Stimulated activated CD8-positive, alpha-beta memory T cell treated with anti-CD3 and anti-CD28 coated beads, Interleukin-12 subunit alpha, Interleukin-12 subunit beta, amount 100 ng/mL, for 4 hours (primary cell): ENCODE data around the gene AQP10.
"Not testable (repeated sequence)": the region's sequence is repeated elsewhere in the genome, so short reads cannot be mapped to it uniquely, and the experiment has no call there.

Experiments used
- DNase-seq: peaks from one replicate; pipeline ENCODE4 v3.0.0-alpha.2; 2020; ENCODE audit warnings: low read depth

Gene AQP10, protein sequence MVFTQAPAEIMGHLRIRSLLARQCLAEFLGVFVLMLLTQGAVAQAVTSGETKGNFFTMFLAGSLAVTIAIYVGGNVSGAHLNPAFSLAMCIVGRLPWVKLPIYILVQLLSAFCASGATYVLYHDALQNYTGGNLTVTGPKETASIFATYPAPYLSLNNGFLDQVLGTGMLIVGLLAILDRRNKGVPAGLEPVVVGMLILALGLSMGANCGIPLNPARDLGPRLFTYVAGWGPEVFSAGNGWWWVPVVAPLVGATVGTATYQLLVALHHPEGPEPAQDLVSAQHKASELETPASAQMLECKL

DNA sequence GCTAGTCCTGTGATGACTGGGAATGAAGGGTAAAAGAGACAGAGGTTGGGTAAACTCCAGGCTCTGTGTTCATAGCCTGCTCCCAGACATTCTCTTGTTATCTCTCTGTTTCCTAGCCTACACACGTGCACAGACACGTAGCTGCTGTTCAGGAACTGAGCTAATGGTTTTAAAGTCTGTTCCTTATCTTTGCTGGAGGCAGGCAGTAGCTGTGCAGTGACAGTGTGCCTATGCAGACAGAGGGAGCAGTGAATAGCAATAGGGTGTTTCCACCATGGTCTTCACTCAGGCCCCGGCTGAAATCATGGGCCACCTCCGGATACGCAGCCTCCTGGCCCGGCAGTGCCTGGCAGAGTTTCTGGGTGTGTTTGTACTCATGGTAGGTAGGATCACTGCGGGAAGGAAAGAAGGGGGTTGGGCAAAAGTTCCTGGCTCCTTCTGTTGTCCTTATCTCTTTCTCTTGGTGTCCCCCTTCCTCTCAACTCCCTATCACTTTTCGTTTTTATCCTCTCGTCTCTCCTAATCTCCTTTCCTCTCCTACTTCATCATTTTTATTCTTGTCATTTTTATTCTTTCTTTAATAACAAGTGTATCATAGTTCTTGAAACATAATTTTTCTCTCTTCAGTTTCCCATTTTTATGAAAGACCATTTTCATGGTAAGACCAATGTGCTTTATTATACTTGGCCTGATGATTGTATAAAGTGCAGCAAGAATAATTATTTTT lies at the start of gene AQP10:
AQP10 (plus strand) TSS at position 212 of the 727 bp plus-strand sequence; CDS start at position 275, 63 bp downstream.
- DNase-seq, result no peak

DNA sequence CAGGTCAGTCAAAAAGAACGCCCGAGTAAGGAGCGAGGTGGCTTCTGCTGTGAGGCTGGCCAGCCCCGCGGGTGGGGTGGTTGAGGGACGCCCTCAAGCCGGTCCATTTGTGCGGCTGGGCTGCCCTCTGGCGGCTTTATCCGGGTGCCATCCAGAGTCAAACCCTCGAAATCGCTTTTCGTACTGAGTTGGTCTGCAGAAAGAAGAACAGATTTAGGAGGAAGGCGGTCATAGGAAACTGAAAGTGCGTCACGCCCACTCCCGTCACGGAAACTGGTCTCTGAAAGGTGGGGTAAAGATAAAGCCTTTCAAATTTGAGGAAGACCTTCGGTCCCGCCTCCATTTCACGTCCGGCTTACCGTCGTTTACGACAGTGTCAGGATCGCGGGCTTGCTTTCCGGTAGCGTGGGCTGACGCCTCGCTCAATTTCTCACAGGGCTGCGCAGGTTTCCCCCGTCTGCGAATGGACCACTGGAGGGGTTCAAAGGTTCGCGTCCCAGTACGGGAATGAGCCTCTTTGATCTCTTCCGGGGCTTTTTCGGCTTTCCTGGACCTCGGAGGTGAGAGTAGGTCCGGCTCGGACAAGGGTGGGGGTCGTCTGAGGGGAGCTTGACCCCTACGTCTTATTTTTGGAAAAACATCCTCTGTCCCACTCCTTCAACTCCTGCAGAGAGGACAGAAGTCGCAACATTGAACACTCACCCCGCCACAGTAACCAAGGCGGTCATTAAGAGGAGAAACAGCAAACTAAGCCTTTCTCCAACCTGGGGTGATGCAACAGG lies 48.5 kb upstream of the AQP10 start, which contains the start of gene HAX1:
HAX1 (plus strand) TSS at position 413 of the 782 bp plus-strand sequence; CDS start at position 508, 95 bp downstream.
- peak; percentile 93 for DNase-seq

DNA sequence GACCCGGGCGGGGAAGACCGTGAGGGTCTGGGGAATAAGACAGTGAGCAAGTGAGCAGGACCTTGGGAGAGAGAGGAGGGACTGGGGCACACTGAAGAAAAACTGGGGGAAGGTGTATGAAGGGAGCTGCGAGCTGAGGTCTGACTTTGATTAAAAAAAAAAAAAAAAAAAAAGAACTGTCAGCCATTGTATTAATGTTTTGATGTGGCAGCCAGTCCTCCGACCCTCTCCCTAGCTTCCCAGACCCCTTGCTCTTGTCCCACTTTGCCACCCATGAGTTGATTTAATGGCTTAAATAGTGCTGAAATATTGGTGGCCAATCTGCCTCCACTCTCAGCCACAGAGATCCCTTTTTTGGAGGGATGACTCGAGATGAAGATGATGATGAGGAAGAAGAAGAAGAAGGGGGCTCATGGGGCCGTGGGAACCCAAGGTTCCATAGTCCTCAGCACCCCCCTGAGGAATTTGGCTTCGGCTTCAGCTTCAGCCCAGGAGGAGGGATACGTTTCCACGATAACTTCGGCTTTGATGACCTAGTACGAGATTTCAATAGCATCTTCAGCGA lies 47.8 kb upstream of the AQP10 start:
- no peak for DNase-seq

DNA sequence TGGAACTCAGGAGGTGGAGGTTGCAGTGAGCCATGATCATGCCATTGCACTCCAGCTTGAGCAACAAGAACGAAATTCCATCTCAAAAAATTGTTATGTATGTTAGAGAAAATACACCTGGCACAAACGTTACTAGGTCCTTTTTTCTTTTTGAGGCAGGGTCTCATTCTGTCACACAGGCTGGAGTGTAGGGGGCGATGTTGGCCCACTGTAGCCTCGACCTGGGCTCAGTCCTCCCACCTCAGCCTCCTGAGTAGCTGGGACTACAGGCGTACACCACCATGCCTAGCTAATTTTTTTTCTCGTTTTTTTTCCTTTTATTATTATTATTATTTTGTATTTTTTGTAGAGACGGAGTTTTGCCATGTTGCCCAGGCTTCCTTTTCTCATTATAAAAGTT lies 44.1 kb upstream of the AQP10 start:
- no peak for DNase-seq

DNA sequence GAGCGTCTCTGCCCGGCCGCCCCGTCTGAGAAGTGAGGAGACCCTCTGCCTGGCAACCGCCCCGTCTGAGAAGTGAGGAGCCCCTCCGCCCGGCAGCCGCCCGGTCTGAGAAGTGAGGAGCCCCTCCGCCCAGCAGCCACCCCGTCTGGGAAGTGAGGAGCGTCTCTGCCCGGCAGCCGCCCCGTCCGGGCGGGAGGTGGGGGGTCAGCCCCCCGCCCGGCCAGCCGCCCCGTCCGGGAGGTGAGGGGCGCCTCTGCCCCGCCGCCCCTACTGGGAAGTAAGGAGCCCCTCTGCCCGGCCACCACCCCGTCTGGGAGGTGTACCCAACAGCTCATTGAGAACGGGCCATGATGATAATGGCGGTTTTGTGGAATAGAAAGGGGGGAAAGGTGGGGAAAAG lies 33.3 kb upstream of the AQP10 start:
- not testable (repeated sequence) for DNase-seq

DNA sequence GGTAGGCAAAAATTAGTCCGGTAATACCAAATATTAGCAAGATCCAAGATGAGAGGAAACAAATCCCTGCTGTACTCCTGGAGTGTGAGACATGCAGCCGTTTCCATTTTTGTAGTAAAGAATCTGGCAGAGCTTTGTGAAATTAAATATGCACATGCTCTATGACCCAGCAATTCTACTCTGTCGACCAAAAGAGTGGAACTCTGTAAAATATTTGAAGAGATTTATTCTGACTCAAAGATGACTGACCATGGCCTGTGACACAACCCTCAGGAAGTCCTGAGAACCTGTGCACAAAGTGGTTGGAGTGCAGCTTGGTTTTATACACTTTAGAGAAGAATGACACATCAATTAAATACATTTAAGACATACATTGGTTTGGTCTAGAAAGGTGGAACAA lies 32.2 kb upstream of the AQP10 start:
- DNase-seq, result no peak

DNA sequence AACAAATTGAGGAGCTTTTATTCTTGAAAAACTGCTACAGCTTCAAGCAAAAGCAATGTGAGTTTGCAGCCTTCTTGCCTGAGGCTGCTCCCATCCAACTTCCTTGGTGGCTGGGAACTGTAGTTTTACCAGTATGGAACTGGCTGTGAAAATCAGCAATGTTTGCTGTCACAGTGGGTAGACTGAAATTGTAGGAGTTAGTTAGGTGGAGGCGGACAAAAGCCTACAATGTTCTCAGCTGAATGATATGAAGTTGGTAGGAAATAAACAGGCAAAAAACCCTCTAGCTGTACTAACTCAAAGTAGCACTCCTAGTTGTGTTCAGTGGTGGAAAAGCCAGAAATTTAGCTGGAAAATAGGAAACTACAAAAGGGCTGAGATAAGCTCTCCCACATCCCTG lies 30.0 kb upstream of the AQP10 start:
- DNase-seq, result no peak

DNA sequence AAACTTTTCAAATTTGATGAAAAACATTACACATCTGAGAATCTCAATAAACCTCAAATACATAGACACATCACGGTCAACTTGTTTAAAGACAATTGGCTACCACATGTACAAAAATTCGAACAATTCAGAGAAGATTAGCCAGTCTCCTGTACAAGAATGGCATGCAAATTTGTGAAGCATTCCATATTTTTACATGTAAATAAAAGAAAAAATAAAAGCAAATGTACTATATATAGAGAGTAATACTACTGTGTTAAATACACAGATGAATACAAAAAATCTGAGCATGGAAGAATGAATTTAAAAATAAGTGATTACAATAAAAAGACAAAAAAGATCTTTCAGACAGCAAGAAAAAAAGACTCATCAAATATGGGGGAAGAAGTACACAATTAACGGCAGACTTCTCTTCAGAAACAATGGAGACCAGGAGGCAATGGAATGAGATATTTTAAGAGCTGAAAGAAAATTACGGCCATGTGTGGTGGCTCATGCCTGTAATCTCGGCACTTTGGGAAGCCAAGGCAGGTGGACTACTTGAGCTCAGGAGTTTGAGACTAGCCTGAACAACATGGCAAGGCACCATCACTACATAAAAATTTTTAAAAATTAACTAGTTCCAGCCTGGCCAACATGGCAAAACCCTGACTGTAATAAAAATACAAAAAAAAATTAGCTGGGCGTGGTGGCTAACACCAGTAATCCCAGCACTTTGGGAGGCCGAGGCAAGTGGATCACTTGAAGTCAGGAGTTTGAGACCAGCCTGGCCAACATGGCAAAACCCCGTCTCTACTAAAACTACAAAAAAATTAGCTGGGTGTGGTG lies 25.3 kb upstream of the AQP10 start:
- DNase-seq, result no peak

DNA sequence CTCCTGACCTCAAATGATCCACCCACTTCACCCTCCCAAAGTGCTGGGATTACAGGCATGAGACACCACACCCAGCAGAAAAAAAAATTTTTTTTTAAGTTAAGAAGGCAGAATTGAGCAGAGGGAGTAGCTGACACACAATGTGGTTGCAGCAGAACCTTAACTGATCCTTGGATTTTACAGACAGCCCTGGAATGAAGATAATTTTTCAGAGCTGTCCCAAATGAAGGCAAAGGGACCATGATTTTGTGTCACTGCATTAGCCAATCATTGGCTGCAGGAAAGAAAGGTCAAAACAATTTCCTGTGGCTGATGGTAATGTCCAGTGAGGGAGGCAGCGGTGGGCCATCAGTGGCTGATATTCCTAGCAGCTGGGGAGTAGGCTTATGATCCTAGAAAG lies 19.3 kb upstream of the AQP10 start:
- no peak for DNase-seq

DNA sequence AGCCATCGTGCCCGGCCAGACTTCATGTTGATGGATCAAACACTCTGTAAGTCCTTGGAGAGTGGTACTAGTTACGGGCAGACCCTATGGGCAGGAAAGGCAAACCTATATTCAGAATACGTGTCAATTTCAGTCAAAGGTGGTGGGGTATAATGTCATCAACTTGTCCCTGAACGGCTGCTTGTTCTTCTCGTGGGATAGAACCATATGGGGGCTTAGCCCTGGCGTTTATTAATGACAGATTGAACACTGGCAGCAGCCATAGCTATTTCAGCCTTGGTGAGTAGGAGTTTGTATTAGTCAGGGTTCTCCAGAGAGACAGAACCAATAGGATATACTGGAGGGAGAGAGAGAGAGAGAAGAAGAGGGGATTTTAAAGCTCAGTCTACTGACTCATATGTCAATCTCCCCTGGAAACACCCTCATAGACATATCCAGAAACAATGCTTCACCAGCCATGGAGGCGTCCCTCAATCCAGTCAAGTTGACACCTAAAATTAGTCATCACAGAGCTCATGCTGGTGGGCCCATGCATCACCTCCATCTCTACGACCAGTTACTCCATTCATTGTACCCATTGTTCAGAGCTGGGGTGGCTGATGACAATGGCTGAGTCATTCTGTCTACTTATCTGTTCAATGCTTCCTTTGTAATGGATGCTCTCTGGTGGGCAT lies 16.1 kb upstream of the AQP10 start:
- DNase-seq, result no peak

DNA sequence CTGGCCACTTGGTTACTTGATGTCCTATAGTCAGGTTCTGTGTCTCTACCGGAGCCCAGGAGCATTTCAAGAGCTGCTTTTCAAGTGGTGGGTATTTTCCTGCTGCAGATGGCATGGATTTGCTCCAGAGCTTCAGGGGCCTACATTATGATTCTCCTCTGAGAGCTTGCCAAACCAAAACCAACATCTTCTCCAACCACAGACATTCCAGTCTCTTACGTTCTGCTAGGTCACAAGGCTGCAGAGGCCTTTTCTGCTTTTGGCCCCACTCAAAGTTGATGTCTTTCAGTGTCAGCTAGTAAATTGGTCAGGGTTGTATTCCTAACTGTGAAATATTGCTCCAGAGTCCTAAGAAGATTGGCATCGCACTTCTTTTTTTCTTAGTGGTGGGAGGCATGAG lies 14.7 kb upstream of the AQP10 start:
- no peak for DNase-seq

DNA sequence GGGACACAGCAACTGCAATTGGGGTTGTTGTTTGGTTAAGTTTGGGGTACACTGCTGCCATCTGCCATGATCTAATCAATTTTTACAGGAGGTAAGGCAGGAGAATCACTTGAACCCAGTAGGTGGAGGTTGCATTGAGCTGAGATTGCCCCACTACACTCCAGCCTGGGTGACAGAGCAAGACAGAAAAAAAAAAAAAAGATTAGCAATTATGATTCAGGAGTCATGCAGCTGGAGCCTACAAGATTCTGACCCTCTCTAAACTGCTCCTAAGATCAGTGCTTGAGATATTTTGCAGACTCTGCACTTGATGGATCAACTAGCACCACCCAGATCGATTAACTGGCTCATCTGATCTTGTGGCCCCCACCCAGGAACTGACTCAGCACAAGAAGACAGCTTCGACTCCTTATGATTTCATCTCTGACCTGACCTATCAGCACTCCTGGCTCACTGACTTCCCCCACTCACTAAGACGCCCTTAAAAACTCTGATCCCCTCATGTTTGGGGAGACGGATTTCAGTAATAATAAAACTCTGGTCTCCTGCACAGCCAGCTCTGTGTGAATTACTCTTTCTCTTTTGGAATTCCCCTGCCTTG lies 13.1 kb upstream of the AQP10 start:
- not testable (repeated sequence) for DNase-seq

DNA sequence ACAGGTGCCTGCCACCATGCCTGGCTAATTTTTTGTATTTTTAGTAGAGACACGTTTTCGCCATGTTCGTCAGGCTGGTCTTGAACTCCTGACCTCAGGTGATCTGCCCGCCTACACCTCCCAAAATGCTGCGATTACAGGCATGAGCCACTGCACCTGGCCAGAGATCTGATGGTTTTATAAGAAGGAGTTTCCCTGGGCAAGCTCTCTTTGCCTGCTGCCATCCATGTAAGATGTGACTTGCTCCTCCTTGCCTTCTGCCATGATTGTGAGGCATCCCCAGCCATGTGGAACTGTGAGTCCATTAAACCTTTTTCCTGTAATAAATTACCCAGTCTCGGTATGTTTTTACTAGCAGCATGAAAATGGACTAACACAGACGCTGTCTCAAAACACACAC lies 11.8 kb upstream of the AQP10 start:
- DNase-seq, result not testable (repeated sequence)

DNA sequence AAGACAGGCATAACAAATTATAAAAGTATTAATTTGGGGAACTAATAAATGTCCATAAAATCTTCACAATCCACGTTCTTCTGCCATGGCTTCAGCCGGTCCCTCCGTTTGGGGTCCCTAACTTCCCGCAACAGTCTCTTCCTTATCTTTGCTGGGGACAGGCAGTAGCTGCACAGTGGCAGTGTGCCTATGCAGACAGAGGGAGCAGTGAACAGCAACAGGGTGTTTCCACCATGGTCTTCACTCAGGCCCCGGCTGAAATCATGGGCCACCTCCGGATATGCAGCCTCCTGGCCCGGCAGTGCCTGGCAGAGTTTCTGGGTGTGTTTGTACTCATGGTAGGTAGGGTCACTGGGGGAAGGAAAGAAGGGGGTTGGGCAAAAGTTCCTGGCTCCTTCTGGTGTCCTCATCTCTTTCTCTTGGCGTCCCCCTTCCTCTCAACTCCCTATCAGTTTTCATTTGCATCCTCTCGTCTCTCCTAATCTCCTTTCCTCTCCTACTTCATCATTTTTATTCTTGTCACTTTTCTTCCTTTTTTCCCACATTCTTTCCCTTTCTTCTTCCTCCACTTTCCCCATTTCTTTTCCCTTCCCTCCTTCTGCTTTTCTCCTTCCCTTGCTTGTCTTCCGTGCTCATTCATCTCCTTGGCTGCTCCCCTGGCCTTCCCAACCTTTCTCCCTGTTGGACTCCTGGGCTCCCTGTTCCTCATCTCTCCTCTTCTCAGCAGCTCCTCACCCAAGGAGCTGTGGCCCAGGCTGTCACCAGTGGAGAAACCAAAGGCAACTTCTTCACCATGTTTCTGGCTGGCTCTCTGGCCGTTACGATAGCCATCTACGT lies 8.4 kb upstream of the AQP10 start:
- not testable (repeated sequence) for DNase-seq

DNA sequence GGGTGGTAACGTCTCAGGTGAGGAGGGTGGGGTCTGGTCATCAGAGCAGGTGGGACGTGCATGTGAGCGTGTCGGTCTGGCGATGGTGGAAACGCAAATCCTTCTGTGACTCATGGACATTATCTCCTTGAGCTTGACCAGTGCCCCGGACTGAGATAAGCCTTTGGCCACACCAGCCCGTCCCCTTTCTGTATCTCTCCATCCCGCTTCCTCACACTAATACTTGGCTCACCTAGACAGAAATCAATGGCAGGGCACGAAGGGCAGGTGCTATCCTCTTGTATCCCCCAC lies 7.9 kb upstream of the AQP10 start:
- no peak for DNase-seq

DNA sequence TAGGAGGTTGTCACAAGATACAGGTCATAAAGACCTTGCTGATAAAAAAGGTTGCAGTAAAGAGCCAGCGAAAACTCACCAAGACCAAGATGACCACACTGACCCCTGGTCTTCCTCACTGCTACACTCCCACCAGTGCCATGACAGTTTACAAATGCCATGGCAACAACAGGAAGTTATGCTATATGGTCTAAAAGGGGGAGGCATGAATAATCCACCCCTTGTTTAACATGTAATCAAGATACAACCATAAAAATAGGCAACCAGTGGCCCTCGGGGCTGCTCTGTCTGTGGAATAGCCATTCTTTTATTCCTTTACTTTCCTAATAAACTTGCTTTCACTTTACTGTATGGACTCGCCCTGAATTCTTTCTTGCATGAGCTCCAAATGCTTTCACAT lies 6.7 kb upstream of the AQP10 start:
- DNase-seq, result not testable (repeated sequence)

DNA sequence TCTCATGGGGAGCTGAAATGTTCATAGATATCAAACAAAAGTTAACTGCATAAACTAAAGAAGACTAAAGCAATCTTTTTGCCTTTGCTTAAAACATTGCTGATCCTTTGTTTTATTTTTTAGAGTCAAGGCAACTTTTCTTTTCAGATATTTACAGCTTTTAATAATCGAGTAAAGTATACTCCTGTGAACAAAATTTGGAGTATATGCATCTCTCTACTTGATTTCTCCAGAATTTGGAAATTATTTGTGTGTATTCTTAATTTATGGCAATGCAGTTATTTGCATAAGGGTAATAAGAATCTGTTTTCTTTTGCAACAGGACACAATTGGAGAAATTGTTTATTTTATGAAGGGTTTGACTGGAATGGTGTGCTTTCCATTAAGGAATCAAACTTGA lies 4.2 kb upstream of the AQP10 start:
- DNase-seq, result no peak

DNA sequence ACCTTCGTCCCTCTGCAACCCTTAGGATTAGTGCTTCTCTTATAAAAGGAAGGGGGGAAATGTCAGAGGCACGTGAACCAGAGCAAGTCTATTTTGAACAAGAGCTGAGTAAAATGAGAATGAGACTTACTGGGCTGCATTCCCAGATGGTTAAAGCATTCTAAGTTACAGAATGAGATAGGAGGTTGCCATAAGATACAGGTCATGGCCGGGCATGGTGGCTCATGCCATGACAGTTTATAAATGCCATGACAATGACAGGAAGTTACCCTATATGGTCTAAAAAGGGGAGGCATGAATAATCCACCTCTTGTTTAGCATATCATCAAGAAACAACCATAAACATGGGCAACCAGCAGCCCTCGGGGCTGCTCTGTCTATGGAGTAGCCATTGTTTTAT lies 2.5 kb upstream of the AQP10 start:
- no peak for DNase-seq

DNA sequence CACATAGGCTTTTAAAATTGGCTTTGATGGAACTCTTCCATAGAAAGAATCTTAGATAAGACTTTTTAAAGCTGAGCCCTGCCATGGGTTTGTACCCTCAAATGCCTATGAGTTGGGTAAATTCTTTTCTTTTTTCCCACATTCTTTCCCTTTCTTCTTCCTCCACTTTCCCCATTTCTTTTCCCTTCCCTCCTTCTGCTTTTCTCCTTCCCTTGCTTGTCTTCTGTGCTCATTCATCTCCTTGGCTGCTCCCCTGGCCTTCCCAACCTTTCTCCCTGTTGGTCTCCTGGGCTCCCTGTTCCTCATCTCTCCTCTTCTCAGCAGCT lies 679 bp downstream of the AQP10 start:
- DNase-seq, result not testable (repeated sequence)

DNA sequence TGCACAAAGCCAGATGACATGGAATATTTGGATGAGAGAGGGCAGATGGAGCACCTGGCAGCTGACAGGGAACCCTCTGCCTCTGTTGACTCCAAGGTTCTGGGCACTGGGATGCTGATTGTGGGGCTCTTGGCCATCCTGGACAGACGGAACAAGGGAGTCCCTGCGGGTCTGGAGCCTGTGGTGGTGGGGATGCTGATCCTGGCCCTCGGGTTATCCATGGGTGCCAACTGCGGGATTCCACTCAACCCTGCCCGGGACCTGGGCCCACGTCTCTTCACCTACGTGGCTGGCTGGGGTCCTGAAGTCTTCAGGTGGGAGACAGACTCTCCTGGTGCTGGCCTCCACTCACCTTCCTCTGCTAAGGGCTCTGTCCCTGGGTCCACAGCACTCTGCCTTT lies 2.6 kb downstream of the AQP10 start:
- DNase-seq, result no peak
